ENCODE measurements around the gene LMAN1. TPM values are rescaled to one million over a fixed set of nuclear protein-coding genes. Genes with fewer than 3 reads are reported as not detected.
A peak's percentile ranks its signal among the peaks of the same experiment; 100 is the strongest.

LMAN1 gene
- total RNA-seq, 6 experiments from 2014 or later: 128 to 159 (median 149) TPM

- H3K27me3 Mint-ChIP-seq (ENCODE audit: insufficient read depth): peaks cover 5% of the 10 kb centered on the region
- no peaks in the 10 kb centered on the region for H3K9me3 Mint-ChIP-seq
Measured at GRCh38 chr18:59383851-59384250, 24.8 kb upstream of the LMAN1 start.

GRCh38 chr18:59382383-59382782 is 23.3 kb upstream of the LMAN1 start:
- no peak for TF ChIP-seq CTCF (IDR thresholded peaks at IDR 0.05)
- no peak for DNase-seq
- no peak overlapping the region for H3K4me3 Mint-ChIP-seq
- H3K4me1 Mint-ChIP-seq (ENCODE audit: low read depth): peaks cover 27% of the 10 kb centered on the region
- no peak overlapping the region for H3K27ac Mint-ChIP-seq
- H3K36me3 Mint-ChIP-seq (ENCODE audit: low read depth): 0 out of 2 replicates have a peak, but pooled peaks cover 22% of the 10 kb centered on the region
- peaks cover 5% of the 10 kb centered on the region for H3K27me3 Mint-ChIP-seq (ENCODE audit: insufficient read depth)
- no peaks in the 10 kb centered on the region for H3K9me3 Mint-ChIP-seq

More at GRCh38 chr18:59383851-59384250, 24.8 kb upstream of the LMAN1 start:
- 0 out of 2 replicates have a peak, but pooled peaks cover 11% of the 10 kb centered on the region for H3K36me3 Mint-ChIP-seq (ENCODE audit: low read depth)
- H3K27ac Mint-ChIP-seq: no peak overlapping the region
- no peak overlapping the region for H3K4me3 Mint-ChIP-seq
- no peak for DNase-seq
- TF ChIP-seq CTCF (IDR thresholded peaks at IDR 0.05): no peak
- H3K4me1 Mint-ChIP-seq (ENCODE audit: low read depth): peaks cover 20% of the 10 kb centered on the region

- Mint-ChIP-seq H3K4me3 (no peak overlapping the region), H3K4me1 (ENCODE audit: low read depth) (peaks cover 27% of the 10 kb centered on the region), H3K9me3 (no peaks in the 10 kb centered on the region), H3K27me3 (ENCODE audit: insufficient read depth) (peaks cover 5% of the 10 kb centered on the region), H3K36me3 (ENCODE audit: low read depth) (0 out of 2 replicates have a peak, but pooled peaks cover 22% of the 10 kb centered on the region), H3K27ac (no peak overlapping the region)
- TF ChIP-seq CTCF (IDR thresholded peaks at IDR 0.05): no peak
- no peak for DNase-seq
Measured at GRCh38 chr18:59381949-59382348, 22.9 kb upstream of the LMAN1 start.

GRCh38 chr18:59380706-59381105 is 21.6 kb upstream of the LMAN1 start:
- no peak for DNase-seq
- no peaks in the 10 kb centered on the region for H3K9me3 Mint-ChIP-seq
- TF ChIP-seq CTCF (IDR thresholded peaks at IDR 0.05): no peak
- peaks cover 2% of the 10 kb centered on the region; the same call in 1 of the 2 replicates for H3K27me3 Mint-ChIP-seq (ENCODE audit: insufficient read depth)
- no peak overlapping the region for H3K27ac Mint-ChIP-seq
- H3K4me3 Mint-ChIP-seq: no peak overlapping the region
- H3K36me3 Mint-ChIP-seq (ENCODE audit: low read depth): 0 out of 2 replicates have a peak, but pooled peaks cover 22% of the 10 kb centered on the region
- H3K4me1 Mint-ChIP-seq (ENCODE audit: low read depth): peaks cover 27% of the 10 kb centered on the region

- Mint-ChIP-seq H3K27me3 (ENCODE audit: insufficient read depth) (peaks cover 2% of the 10 kb centered on the region; the same call in 1 of the 2 replicates), H3K27ac (no peak overlapping the region), H3K9me3 (no peaks in the 10 kb centered on the region), H3K4me3 (no peak overlapping the region), H3K36me3 (ENCODE audit: low read depth) (0 out of 2 replicates have a peak, but pooled peaks cover 22% of the 10 kb centered on the region), H3K4me1 (ENCODE audit: low read depth) (peaks cover 27% of the 10 kb centered on the region)
- no peak for TF ChIP-seq CTCF (IDR thresholded peaks at IDR 0.05)
- DNase-seq: peak; percentile 24
Measured at GRCh38 chr18:59379772-59380522, 20.9 kb upstream of the LMAN1 start.

All from HFFc6 (cell line).